HK-2 (cell line): ENCODE results near the gene PIK3C2G.
"Not testable (repeated sequence)": the region's sequence is repeated elsewhere in the genome, so short reads cannot be mapped to it uniquely, and the experiment has no call there.

Experiments
- DNase-seq: peaks from one replicate; pipeline ENCODE4 v3.0.0-alpha.2; 2018; ENCODE audit not compliant: unreplicated experiment

Gene PIK3C2G

GRCh38 chr12:18468246-18469075, 207.1 kb downstream of the PIK3C2G start:
- no peak for DNase-seq

GRCh38 chr12:18470251-18470650, 208.9 kb downstream of the PIK3C2G start:
- no peak for DNase-seq

- no peak for DNase-seq
These were observed 211.0 kb downstream of the PIK3C2G start for GRCh38 chr12:18472304-18472703.

DNA sequence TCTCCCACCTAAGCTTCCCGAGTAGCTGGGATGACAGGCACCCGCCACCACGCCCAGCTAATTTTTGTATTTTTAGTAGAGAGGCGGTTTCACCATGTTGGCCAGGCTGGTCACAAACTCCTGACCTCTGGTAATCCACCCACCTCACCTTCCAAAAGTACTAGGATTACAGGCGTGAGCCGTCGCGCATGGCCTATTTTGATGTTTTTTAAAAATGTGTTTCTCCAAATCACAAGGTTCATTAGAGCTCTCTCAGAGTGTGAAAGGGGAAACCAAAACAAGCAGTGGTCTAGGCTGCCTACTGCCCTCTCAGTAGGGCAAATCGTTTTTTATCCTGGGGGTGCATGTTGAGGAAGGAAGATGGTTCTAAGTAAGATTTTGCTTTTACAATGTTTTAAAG, 211.5 kb downstream of the PIK3C2G start:
- no peak for DNase-seq

GRCh38 chr12:18476861-18477260, 215.5 kb downstream of the PIK3C2G start:
- DNase-seq: no peak

DNA sequence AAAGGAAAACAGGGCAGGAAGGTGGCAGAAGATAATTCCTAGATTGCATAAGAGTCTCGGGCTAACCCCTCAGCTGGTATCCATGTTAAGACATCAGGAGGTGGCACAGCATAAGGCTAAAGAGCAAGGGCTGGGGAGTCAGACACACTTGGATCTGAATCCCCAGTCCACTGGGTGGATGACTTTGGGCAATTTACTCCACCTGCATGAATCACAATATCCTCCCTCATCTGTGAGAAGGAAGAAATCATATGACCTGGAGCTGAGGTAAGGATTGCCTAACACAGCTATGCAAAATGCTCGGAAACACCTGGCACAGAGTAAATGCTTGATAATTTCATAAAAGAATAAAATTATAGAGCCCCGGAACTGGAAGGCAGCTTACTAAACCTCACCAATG, 217.9 kb downstream of the PIK3C2G start:
- DNase-seq: no peak

GRCh38 chr12:18482601-18483120, 221.3 kb downstream of the PIK3C2G start:
- DNase-seq: no peak

DNA sequence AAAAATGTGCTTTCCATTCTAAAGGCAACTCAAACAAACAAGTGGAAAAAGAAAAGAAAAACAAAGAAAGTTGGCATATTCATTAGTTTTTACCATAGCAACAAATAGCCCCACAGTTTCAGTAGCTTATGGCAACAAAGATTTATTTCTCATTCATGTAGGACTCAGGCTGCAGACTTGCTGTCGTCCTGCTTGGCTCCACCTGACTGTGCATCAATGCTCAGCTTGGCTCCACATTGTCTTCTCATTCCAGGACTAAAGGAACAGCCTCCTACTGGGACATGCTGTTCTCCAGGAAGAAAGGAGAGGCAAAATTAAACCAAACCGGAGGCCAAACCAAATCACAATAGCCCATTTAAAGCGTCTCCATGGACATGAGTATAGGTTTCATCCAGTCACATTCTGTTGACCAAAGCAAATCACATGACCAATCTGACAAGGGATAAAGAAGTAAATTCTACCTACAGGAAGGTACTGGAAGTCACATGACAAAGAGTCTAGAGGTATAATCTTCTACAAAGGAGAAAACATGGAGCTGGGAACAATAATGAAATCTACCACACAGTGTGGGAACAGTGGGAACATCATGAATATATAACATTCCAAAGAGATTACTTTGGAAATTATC, 222.5 kb downstream of the PIK3C2G start:
- DNase-seq: no peak

DNA sequence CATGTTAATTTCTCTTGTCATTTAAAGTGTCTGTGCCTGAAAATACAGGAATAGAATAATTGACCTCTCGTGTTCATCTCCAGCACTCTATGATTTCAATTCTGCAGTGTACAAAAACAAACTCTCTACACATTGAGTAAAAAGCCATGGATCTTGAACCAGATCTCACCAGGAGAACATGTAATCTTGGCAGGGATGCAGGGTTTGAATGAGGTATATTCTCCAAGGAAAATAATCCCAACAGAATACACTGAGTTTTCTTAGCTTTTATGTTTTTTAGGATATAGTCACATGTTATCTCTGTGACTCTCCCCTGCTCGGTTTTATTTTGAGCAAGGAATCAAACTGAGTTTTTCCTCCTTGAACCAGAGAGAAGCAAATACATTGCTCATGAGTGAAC, 224.7 kb downstream of the PIK3C2G start:
- DNase-seq: no peak

DNA sequence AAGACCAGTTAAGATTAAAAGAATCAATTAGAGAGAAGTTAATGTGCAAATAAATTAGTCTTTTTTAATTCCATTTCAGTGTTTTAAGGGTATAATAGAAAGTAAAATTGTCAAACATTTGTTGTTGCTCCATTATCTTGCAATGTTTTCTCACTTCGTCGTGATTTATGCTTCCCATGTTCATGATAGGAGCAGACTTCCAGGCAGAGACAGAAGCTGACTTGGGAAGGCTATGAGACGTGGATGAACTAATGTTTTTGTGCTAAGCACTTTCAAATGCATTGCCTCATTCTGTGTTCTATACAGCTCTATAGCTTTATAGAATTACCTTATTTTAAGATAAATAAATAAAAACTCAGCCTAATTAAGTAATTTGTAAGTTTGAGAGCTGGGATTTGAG, 226.2 kb downstream of the PIK3C2G start:
- no peak for DNase-seq

DNA sequence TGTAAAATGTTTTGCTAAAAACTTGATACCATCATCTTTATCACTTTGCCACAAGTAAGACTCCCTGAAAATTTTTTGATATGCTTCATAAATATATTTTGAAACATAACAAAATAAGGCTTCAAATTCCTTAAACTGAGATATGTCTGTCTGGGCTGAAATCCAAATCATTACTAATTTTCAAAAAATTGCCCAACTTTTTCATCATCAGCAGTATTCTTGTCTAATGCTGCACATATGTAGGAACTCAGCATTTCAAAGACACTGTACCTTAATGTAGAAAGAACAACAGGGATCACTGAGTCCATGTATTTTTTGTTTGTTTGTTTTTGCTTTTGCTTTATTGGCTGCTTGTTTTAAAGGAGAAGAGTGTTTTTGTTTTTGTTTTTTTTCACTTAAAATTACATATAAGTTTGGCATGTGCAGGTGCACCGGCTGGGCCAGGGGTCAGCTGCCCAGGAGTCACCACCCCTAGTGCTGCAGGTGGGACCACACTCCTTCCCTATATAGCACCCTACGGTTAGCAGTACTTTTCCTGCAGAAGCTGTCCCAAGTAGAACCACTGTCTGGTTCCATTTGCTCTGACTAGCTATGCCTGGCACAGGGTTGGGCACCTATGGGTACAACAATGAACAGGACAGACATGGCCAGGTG, 231.2 kb downstream of the PIK3C2G start:
- DNase-seq: no peak

- no peak for DNase-seq
These were observed 234.8 kb downstream of the PIK3C2G start for GRCh38 chr12:18496156-18496555.

DNA sequence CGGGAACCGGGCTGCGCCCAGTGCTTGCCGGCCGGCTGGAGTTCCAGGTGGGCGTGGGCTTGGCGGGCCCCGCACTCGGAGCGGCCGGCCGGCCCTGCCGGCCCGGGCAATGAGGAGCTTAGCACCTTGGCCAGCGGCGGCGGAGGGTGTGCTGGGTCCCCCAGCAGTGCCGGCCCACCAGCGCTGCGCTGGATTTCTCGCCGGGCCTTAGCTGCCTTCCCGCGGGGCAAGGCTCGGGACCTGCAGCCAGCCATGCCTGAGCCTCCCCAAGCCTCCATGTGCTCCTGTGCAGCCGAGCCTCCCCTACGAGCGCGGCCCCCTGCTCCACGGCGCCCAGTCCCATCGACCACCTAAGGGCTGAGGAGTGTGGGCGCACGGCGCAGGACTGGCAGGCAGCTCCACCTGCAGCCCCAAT, 238.8 kb downstream of the PIK3C2G start:
- DNase-seq: not testable (repeated sequence)

GRCh38 chr12:18500736-18501135, 239.4 kb downstream of the PIK3C2G start:
- not testable (repeated sequence) for DNase-seq

DNA sequence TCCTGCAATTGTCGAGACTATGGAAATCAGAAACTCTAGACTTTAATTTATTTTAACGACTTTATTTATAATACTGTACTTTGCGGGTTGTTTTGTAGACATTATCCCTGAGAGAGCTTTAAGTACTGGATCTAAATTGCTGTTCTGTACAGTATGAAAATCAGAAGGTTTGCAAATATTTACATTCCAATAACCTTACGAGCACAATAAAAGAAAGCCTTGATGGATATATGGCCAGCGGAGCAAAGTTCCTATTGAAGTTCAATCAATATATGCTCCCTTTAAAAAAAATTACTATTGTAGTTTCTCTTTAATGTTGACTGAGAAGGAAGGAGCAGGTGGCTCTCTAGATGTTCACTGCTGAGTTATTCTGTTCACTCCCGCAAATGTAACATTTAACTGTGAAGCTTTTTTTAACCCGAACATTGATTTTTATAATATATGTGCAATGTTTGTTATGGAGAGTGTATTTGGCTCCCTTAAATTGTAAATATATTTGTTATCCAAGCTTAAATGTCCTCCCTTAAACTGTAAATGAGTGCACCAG, 241.2 kb downstream of the PIK3C2G start:
- no peak for DNase-seq

DNA sequence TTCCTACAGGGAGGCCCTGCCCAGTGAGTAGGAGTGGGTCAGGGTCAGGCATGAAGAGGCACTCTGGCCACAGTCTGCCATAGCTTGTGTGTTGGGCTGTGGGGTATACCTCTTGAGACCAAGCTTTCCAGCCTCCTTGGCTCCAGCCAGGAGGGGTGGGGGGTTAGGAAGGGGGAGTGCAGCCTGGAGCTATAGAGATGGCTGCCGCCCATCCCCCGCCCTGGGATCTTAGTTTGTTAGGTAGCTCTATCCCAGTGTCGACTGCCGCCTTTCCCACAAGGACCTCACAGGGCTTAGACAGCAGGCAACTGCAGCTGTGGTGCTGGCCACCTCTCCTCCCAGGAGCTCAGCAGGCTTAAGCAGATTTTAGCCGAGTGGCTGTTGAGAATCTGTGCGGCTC, 260.1 kb downstream of the PIK3C2G start:
- DNase-seq: no peak

GRCh38 chr12:18522806-18523205, 261.5 kb downstream of the PIK3C2G start:
- no peak for DNase-seq

DNA sequence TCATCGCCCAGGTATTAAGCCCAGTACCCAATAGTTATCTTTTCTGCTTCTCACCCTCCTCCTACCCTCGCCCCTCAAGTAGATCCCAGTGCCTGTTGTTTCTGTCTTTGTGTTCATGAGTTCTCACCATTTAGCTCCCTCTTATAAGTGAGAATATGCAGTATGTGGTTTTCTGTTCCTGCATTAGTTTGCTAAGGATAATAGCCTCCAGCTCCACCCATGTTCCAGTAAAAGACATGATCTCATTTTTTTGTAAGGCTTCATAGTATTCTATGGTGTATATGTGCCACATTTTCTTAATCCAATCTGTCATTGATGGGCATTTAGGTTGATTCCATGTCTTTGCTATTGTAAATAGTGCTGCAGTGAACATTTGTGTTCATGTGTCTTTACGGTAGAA, 281.2 kb downstream of the PIK3C2G start:
- DNase-seq: not testable (repeated sequence)

DNA sequence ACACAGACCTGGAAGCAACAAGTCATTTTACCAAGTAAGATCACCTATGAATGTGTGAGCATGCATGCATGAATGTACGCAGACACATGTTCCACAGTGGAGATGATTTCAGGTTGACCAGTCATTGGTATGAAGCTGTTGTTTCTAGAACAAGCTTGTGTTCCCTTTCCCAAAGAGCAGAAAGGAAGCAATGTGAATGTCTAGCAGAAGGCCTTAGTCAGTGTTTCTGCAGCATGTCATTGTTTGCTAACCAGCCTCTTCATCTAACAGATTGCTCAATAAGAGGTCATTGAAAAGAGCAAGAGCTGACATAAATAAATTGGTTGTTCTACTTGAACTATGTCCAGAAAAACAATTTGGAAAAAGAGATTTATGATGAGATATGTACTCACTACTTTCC, 285.1 kb downstream of the PIK3C2G start:
- no peak for DNase-seq

- DNase-seq: no peak
These were observed 288.3 kb downstream of the PIK3C2G start for GRCh38 chr12:18549598-18549997.

- no peak for DNase-seq
These were observed 289.8 kb downstream of the PIK3C2G start for GRCh38 chr12:18551106-18551505.

- DNase-seq: no peak
These were observed 290.4 kb downstream of the PIK3C2G start for GRCh38 chr12:18551701-18552100.
